Nephron progenitor cell (in vitro differentiated cells): Measurements from ENCODE around the gene ADAMTS3.
A peak's percentile ranks its signal among the peaks of the same experiment; 100 is the strongest.

ENCODE experiments used
- DNase-seq: peaks from one replicate; pipeline ENCODE4 v3.0.0; 2021
- H3K27ac Mint-ChIP-seq: 2 replicates; pipeline ENCODE4 v1.8.0; 2021; ENCODE audit warnings: mild to moderate bottlenecking, moderate library complexity, mixed read lengths
- H3K27me3 Mint-ChIP-seq: 2 replicates; pipeline ENCODE4 v1.8.0; 2021; ENCODE audit warnings: mild to moderate bottlenecking, low read depth, mixed read lengths; ENCODE audit not compliant: poor library complexity
- H3K36me3 Mint-ChIP-seq: 2 replicates; pipeline ENCODE4 v1.8.0; 2021; ENCODE audit warnings: low read depth, mixed read lengths
- H3K4me1 Mint-ChIP-seq: 2 replicates; pipeline ENCODE4 v1.8.0; 2021; ENCODE audit warnings: mixed read lengths
- H3K4me3 Mint-ChIP-seq: 2 replicates; pipeline ENCODE4 v1.8.0; 2021; ENCODE audit warnings: mild to moderate bottlenecking, moderate library complexity, mixed read lengths
- H3K9me3 Mint-ChIP-seq: 2 replicates; pipeline ENCODE4 v1.8.0; 2021; ENCODE audit warnings: mild to moderate bottlenecking, moderate library complexity, mixed read lengths
- CTCF ChIP-seq: fragments of 200-600 bp; sonication (generic); IDR thresholded peaks from 2 replicates; pipeline ENCODE4 v1.5.0; 2021; ENCODE audit warnings: antibody characterized with exemption

Gene ADAMTS3

GRCh38 chr4:72505314-72505744 is 63.7 kb downstream of the ADAMTS3 start:
- Mint-ChIP-seq H3K36me3 (peaks cover 6% of the 10 kb centered on the region), H3K27me3 (peaks cover 3% of the 10 kb centered on the region)

GRCh38 chr4:72500214-72500613 is 68.8 kb downstream of the ADAMTS3 start:
- H3K4me1 Mint-ChIP-seq: peaks cover under 1% of the 10 kb centered on the region
- peaks cover under 1% of the 10 kb centered on the region for H3K27me3 Mint-ChIP-seq
- H3K4me3 Mint-ChIP-seq: no peak overlapping the region
- no peak for TF ChIP-seq CTCF
- no peaks in the 10 kb centered on the region for H3K36me3 Mint-ChIP-seq
- no peak for DNase-seq
- no peak overlapping the region for H3K27ac Mint-ChIP-seq
- peaks cover 30% of the 10 kb centered on the region for H3K9me3 Mint-ChIP-seq

More at GRCh38 chr4:72505314-72505744, 63.7 kb downstream of the ADAMTS3 start:
- Mint-ChIP-seq H3K4me1 (peaks cover 4% of the 10 kb centered on the region), H3K9me3 (peaks cover 38% of the 10 kb centered on the region), H3K27ac (no peak overlapping the region), H3K4me3 (no peak overlapping the region)
- peak; percentile 30 for DNase-seq
- peak; percentile 75 for TF ChIP-seq CTCF

GRCh38 chr4:72496119-72496518 is 72.9 kb downstream of the ADAMTS3 start:
- no peak for DNase-seq
- TF ChIP-seq CTCF: no peak
- no peaks in the 10 kb centered on the region for H3K27me3 Mint-ChIP-seq
- H3K4me3 Mint-ChIP-seq: no peak overlapping the region
- H3K4me1 Mint-ChIP-seq: no peaks in the 10 kb centered on the region
- H3K27ac Mint-ChIP-seq: no peak overlapping the region
- H3K36me3 Mint-ChIP-seq: peaks cover 8% of the 10 kb centered on the region
- peaks cover 29% of the 10 kb centered on the region for H3K9me3 Mint-ChIP-seq

GRCh38 chr4:72494156-72494555 is 74.9 kb downstream of the ADAMTS3 start:
- H3K27me3 Mint-ChIP-seq: no peaks in the 10 kb centered on the region
- H3K9me3 Mint-ChIP-seq: peaks cover 14% of the 10 kb centered on the region
- no peak overlapping the region for H3K27ac Mint-ChIP-seq
- DNase-seq: no peak
- no peak for TF ChIP-seq CTCF
- H3K4me1 Mint-ChIP-seq: no peaks in the 10 kb centered on the region
- no peak overlapping the region for H3K4me3 Mint-ChIP-seq
- H3K36me3 Mint-ChIP-seq: peaks cover 8% of the 10 kb centered on the region

GRCh38 chr4:72489267-72489666 is 79.8 kb downstream of the ADAMTS3 start:
- H3K27me3 Mint-ChIP-seq: no peaks in the 10 kb centered on the region
- no peak for TF ChIP-seq CTCF
- no peak overlapping the region for H3K27ac Mint-ChIP-seq
- peaks cover 5% of the 10 kb centered on the region for H3K9me3 Mint-ChIP-seq
- DNase-seq: no peak
- no peak overlapping the region for H3K4me3 Mint-ChIP-seq
- no peaks in the 10 kb centered on the region for H3K4me1 Mint-ChIP-seq
- H3K36me3 Mint-ChIP-seq: peaks cover 5% of the 10 kb centered on the region

DNA sequence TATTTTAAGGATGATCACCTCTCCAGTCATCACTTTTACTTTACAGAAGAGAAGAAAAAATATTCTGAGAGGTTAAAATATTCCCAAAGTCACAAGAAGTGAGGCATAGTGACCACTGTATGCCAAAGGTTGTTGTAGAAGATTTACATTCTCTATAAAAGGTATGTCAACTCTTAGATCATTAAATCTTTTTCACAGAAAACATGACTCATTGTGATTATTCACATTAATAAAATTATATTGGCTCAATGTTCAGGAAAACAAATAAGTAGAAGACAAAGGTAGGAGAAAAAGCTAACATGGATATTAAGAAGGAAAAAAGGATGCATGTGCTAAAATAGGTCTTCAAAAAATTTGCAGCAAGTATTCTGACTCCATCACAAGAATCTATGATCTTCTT is 82.0 kb downstream of the ADAMTS3 start:
- Mint-ChIP-seq H3K27me3 (no peaks in the 10 kb centered on the region), H3K9me3 (no peaks in the 10 kb centered on the region), H3K27ac (no peak overlapping the region), H3K36me3 (no peaks in the 10 kb centered on the region), H3K4me1 (no peaks in the 10 kb centered on the region), H3K4me3 (no peak overlapping the region)
- DNase-seq: no peak
- no peak for TF ChIP-seq CTCF
